ENCODE measurements around the gene SIRT7.

Gene SIRT7

DNA sequence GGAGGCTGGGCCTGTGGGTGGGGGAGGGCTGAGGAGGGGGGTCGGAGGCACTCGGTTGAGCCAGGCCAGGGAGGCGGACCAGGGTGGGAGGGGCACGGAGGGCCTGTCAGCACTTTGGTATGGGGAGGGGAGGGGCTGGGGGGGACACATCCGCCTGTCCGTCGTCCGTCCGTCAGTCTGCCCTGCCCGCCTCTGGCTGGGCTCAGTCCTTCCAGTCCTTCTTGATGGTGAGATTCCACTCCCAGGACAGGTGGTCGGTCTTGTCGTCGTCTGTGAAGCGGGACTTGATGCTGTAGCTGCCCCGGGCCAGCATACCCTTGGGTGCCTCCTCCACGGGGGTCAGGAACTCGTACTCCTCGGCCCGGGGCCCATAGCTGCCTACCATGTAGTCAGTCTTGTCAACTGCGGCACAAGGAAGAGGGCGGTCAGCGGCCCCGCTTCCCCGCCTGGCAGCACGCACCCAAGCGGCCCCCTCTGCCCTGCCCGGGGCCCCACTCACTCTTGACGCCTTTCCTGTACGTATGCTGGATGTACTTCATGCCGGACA, 49.2 kb downstream of the SIRT7 start:
- H3K36me3 ChIP-seq (ENCODE audit: control insufficient read depth in 1 of 2, insufficient read depth in 2 of 2, low read length in 2 of 2) = peaks cover 0 to 21% of the 10 kb centered on the region in 2 donors

GRCh38 chr17:81867991-81868673, 49.8 kb downstream of the SIRT7 start:
- H3K36me3 ChIP-seq (ENCODE audit: control insufficient read depth in 1 of 2, insufficient read depth in 2 of 2, low read length in 2 of 2) = peaks cover 0 to 25% of the 10 kb centered on the region in 2 donors
- H3K27me3 ChIP-seq (ENCODE audit: low read depth, low read length) = no peaks in the 10 kb centered on the region
- no peak overlapping the region for H3K4me3 ChIP-seq (ENCODE audit: low read depth in 1 of 2, low read length in 2 of 2)
- H3K9me3 ChIP-seq (ENCODE audit: control insufficient read depth in 1 of 2, low read length in 2 of 2) = no peaks in the 10 kb centered on the region
- no peak overlapping the region for H3K27ac ChIP-seq (ENCODE audit: low read length)
- H3K4me1 ChIP-seq (ENCODE audit: control insufficient read depth in 1 of 2, insufficient read depth in 2 of 2, low read length in 2 of 2) = peaks cover 0 to 61% of the 10 kb centered on the region in 2 donors

More for the DNA sequence above, 49.2 kb downstream of the SIRT7 start:
- Histone ChIP-seq H3K27me3 (ENCODE audit: low read depth, low read length) (no peaks in the 10 kb centered on the region), H3K27ac (ENCODE audit: low read length) (no peak overlapping the region), H3K4me1 (ENCODE audit: control insufficient read depth in 1 of 2, insufficient read depth in 2 of 2, low read length in 2 of 2) (peaks cover 0 to 55% of the 10 kb centered on the region in 2 donors), H3K9me3 (ENCODE audit: control insufficient read depth in 1 of 2, low read length in 2 of 2) (no peaks in the 10 kb centered on the region), H3K4me3 (ENCODE audit: low read depth in 1 of 2, low read length in 2 of 2) (no peak overlapping the region)

- H3K36me3 ChIP-seq (ENCODE audit: control insufficient read depth in 1 of 2, insufficient read depth in 2 of 2, low read length in 2 of 2) = peaks cover 0 to 25% of the 10 kb centered on the region in 2 donors
- H3K4me3 ChIP-seq (ENCODE audit: low read depth in 1 of 2, low read length in 2 of 2) = no peak overlapping the region
- peak overlapping the region; percentile 56 for H3K27ac ChIP-seq (ENCODE audit: low read length)
- H3K9me3 ChIP-seq (ENCODE audit: control insufficient read depth in 1 of 2, low read length in 2 of 2) = no peaks in the 10 kb centered on the region
- no peaks in the 10 kb centered on the region for H3K27me3 ChIP-seq (ENCODE audit: low read depth, low read length)
- H3K4me1 ChIP-seq (ENCODE audit: control insufficient read depth in 1 of 2, insufficient read depth in 2 of 2, low read length in 2 of 2) = peaks cover 0 to 62% of the 10 kb centered on the region in 2 donors
Observed at GRCh38 chr17:81867170-81867990, 50.6 kb downstream of the SIRT7 start.

GRCh38 chr17:81866440-81867169, 51.4 kb downstream of the SIRT7 start:
- Histone ChIP-seq H3K4me1 (ENCODE audit: control insufficient read depth in 1 of 2, insufficient read depth in 2 of 2, low read length in 2 of 2) (peaks cover 0 to 65% of the 10 kb centered on the region in 2 donors), H3K36me3 (ENCODE audit: control insufficient read depth in 1 of 2, insufficient read depth in 2 of 2, low read length in 2 of 2) (peaks cover 0 to 25% of the 10 kb centered on the region in 2 donors), H3K9me3 (ENCODE audit: control insufficient read depth in 1 of 2, low read length in 2 of 2) (no peaks in the 10 kb centered on the region), H3K27me3 (ENCODE audit: low read depth, low read length) (no peaks in the 10 kb centered on the region), H3K27ac (ENCODE audit: low read length) (peak overlapping the region; percentile 54), H3K4me3 (ENCODE audit: low read depth in 1 of 2, low read length in 2 of 2) (no peak overlapping the region)

- Histone ChIP-seq H3K27me3 (ENCODE audit: low read depth, low read length) (no peaks in the 10 kb centered on the region), H3K4me1 (ENCODE audit: control insufficient read depth in 1 of 2, insufficient read depth in 2 of 2, low read length in 2 of 2) (peaks cover 0 to 68% of the 10 kb centered on the region in 2 donors), H3K9me3 (ENCODE audit: control insufficient read depth in 1 of 2, low read length in 2 of 2) (no peaks in the 10 kb centered on the region), H3K27ac (ENCODE audit: low read length) (peak overlapping the region; percentile 69), H3K36me3 (ENCODE audit: control insufficient read depth in 1 of 2, insufficient read depth in 2 of 2, low read length in 2 of 2) (peaks cover 0 to 31% of the 10 kb centered on the region in 2 donors), H3K4me3 (ENCODE audit: low read depth in 1 of 2, low read length in 2 of 2) (no peak overlapping the region)
Observed at GRCh38 chr17:81865733-81866439, 52.1 kb downstream of the SIRT7 start.

GRCh38 chr17:81865358-81865732, 52.6 kb downstream of the SIRT7 start:
- no peak overlapping the region for H3K4me3 ChIP-seq (ENCODE audit: low read depth in 1 of 2, low read length in 2 of 2)
- H3K27ac ChIP-seq (ENCODE audit: low read length) = peak overlapping the region; percentile 69
- H3K9me3 ChIP-seq (ENCODE audit: control insufficient read depth in 1 of 2, low read length in 2 of 2) = no peaks in the 10 kb centered on the region
- H3K4me1 ChIP-seq (ENCODE audit: control insufficient read depth in 1 of 2, insufficient read depth in 2 of 2, low read length in 2 of 2) = peaks cover 0 to 68% of the 10 kb centered on the region in 2 donors
- H3K27me3 ChIP-seq (ENCODE audit: low read depth, low read length) = no peaks in the 10 kb centered on the region
- H3K36me3 ChIP-seq (ENCODE audit: control insufficient read depth in 1 of 2, insufficient read depth in 2 of 2, low read length in 2 of 2) = peaks cover 0 to 31% of the 10 kb centered on the region in 2 donors

GRCh38 chr17:81863833-81864768, 53.9 kb downstream of the SIRT7 start:
- Histone ChIP-seq H3K4me1 (ENCODE audit: control insufficient read depth in 1 of 2, insufficient read depth in 2 of 2, low read length in 2 of 2) (peaks cover 4 to 63% of the 10 kb centered on the region in 2 donors), H3K36me3 (ENCODE audit: control insufficient read depth in 1 of 2, insufficient read depth in 2 of 2, low read length in 2 of 2) (peaks cover 0 to 31% of the 10 kb centered on the region in 2 donors)

DNA sequence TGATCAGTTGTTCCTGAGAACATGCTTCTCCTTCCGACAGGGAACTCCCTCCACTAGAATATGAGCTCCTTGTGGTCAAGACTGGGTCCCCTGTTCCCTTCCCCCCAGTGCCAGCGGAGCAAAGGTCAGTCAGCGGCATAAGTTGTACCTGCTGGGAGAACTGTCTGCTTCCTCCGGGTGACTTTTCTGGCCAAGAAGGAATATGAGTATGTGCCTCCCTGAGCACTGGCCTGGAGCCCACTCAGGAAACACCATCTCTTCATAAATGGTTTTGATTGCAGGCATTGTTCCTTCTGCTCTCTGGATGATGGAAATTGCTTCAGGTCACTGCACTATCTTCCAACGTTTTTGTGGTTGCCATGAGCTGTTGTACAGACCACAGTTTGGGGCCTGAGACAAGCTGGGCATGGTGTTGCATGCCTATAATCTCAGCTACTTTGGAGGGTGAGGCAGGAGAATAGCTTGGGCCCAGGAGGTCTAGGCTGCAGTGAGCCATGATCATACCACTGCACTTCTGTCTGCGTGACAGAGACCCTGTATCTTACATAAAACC, 54.8 kb downstream of the SIRT7 start:
- Histone ChIP-seq H3K27ac (ENCODE audit: low read length) (peak overlapping the region; percentile 29), H3K27me3 (ENCODE audit: low read depth, low read length) (no peaks in the 10 kb centered on the region), H3K36me3 (ENCODE audit: control insufficient read depth in 1 of 2, insufficient read depth in 2 of 2, low read length in 2 of 2) (peaks cover 0 to 24% of the 10 kb centered on the region in 2 donors), H3K9me3 (ENCODE audit: control insufficient read depth in 1 of 2, low read length in 2 of 2) (no peaks in the 10 kb centered on the region), H3K4me1 (ENCODE audit: control insufficient read depth in 1 of 2, insufficient read depth in 2 of 2, low read length in 2 of 2) (peaks cover 5 to 64% of the 10 kb centered on the region in 2 donors), H3K4me3 (ENCODE audit: low read depth in 1 of 2, low read length in 2 of 2) (no peak overlapping the region)

More at GRCh38 chr17:81863833-81864768, 53.9 kb downstream of the SIRT7 start:
- Histone ChIP-seq H3K27me3 (ENCODE audit: low read depth, low read length) (no peaks in the 10 kb centered on the region), H3K4me3 (ENCODE audit: low read depth in 1 of 2, low read length in 2 of 2) (no peak overlapping the region), H3K27ac (ENCODE audit: low read length) (peak overlapping the region; percentile 69), H3K9me3 (ENCODE audit: control insufficient read depth in 1 of 2, low read length in 2 of 2) (no peaks in the 10 kb centered on the region)
